ENCODE results near the gene HBM. TPM values are rescaled to one million over a fixed set of nuclear protein-coding genes. Genes with fewer than 3 reads are reported as not detected.
"Not testable (repeated sequence)": the region's sequence is repeated elsewhere in the genome, so short reads cannot be mapped to it uniquely, and the experiment has no call there.

Gene HBM
- total RNA-seq, 2 donors from 2014 or later: not detected

GRCh38 chr16:193441-193840 lies 27.7 kb downstream of the HBM start:
- WGBS: 92% methylated on average over 15 of the region's 15 CpGs
- DNase-seq (ENCODE audit: low spot score): no peak
- intact Hi-C loops (cut with DNase I): no loop called here

GRCh38 chr16:194516-194915 lies 28.7 kb downstream of the HBM start:
- intact Hi-C loops (cut with DNase I): no loop called here
- no peak for DNase-seq (ENCODE audit: low spot score)
- 96% methylated on average over 6 of the region's 6 CpGs for WGBS
- H3K9me3 ChIP-seq: no peaks in the 10 kb centered on the region
- H3K27me3 ChIP-seq (replicated peaks; ENCODE audit: insufficient read depth): no peaks in the 10 kb centered on the region
- no peak overlapping the region for H3K27ac ChIP-seq
- no peak overlapping the region for H3K4me3 ChIP-seq
- peaks cover 11 to 33% of the 10 kb centered on the region in 2 donors for H3K36me3 ChIP-seq
- H3K4me1 ChIP-seq (replicated peaks): no peaks in the 10 kb centered on the region
- no peak for TF ChIP-seq POLR2A (IDR thresholded peaks at IDR 0.05)
- TF ChIP-seq CTCF (IDR thresholded peaks at IDR 0.05): no peak
- no peak for TF ChIP-seq POLR2AphosphoS5 (IDR thresholded peaks at IDR 0.05)

More at GRCh38 chr16:193441-193840, 27.7 kb downstream of the HBM start:
- Histone ChIP-seq H3K27me3 (replicated peaks; ENCODE audit: insufficient read depth) (no peaks in the 10 kb centered on the region), H3K27ac (no peak overlapping the region), H3K4me1 (replicated peaks) (no peaks in the 10 kb centered on the region), H3K9me3 (no peaks in the 10 kb centered on the region), H3K4me3 (no peak overlapping the region), H3K36me3 (peaks cover 11 to 35% of the 10 kb centered on the region in 2 donors)
- TF ChIP-seq POLR2A (IDR thresholded peaks at IDR 0.05) (no peak), POLR2AphosphoS5 (IDR thresholded peaks at IDR 0.05) (no peak), CTCF (IDR thresholded peaks at IDR 0.05) (no peak)

GRCh38 chr16:200388-200787 lies 34.6 kb downstream of the HBM start:
- Histone ChIP-seq H3K4me3 (no peak overlapping the region), H3K27me3 (replicated peaks; ENCODE audit: insufficient read depth) (no peaks in the 10 kb centered on the region), H3K4me1 (replicated peaks) (no peaks in the 10 kb centered on the region), H3K27ac (no peak overlapping the region), H3K9me3 (no peaks in the 10 kb centered on the region), H3K36me3 (peaks cover 4 to 13% of the 10 kb centered on the region in 2 donors)
- DNase-seq (ENCODE audit: low spot score): no peak
- intact Hi-C loops (cut with DNase I): no loop called here
- TF ChIP-seq POLR2AphosphoS5 (IDR thresholded peaks at IDR 0.05): no peak
- TF ChIP-seq POLR2A (IDR thresholded peaks at IDR 0.05): no peak
- TF ChIP-seq CTCF (IDR thresholded peaks at IDR 0.05): no peak
- WGBS: 90% methylated on average over 5 of the region's 5 CpGs

- WGBS: 93% methylated on average over 3 of the region's 4 CpGs
- no peak overlapping the region for H3K27ac ChIP-seq
- DNase-seq (ENCODE audit: low spot score): no peak
- intact Hi-C loops (cut with DNase I): no loop called here
- no peaks in the 10 kb centered on the region for H3K4me1 ChIP-seq (replicated peaks)
- no peaks in the 10 kb centered on the region for H3K27me3 ChIP-seq (replicated peaks; ENCODE audit: insufficient read depth)
- H3K4me3 ChIP-seq: no peak overlapping the region
- no peaks in the 10 kb centered on the region for H3K9me3 ChIP-seq
- peaks cover 4 to 30% of the 10 kb centered on the region in 2 donors for H3K36me3 ChIP-seq
- TF ChIP-seq POLR2AphosphoS5 (IDR thresholded peaks at IDR 0.05) (no peak), CTCF (IDR thresholded peaks at IDR 0.05) (no peak), POLR2A (IDR thresholded peaks at IDR 0.05) (no peak)
Observed at GRCh38 chr16:203246-203645, 37.5 kb downstream of the HBM start.

- H3K9me3 ChIP-seq; H3K4me1 ChIP-seq (replicated peaks); H3K27ac ChIP-seq; DNase-seq (ENCODE audit: low spot score); H3K27me3 ChIP-seq (replicated peaks; ENCODE audit: insufficient read depth); H3K4me3 ChIP-seq; intact Hi-C loops (cut with DNase I): not testable (repeated sequence)
- H3K36me3 ChIP-seq: peaks cover 4 to 30% of the 10 kb centered on the region in 2 donors
- whole genome bisulfite sequencing: 95% methylated on average over 9 of the region's 9 CpGs
Observed at GRCh38 chr16:204046-204445, 38.3 kb downstream of the HBM start.

- intact Hi-C loops (cut with DNase I); H3K27me3 ChIP-seq (replicated peaks; ENCODE audit: insufficient read depth); H3K27ac ChIP-seq; H3K9me3 ChIP-seq; H3K4me1 ChIP-seq (replicated peaks); DNase-seq (ENCODE audit: low spot score); H3K4me3 ChIP-seq: not testable (repeated sequence)
- WGBS: 85% methylated on average over 4 of the region's 4 CpGs
- H3K36me3 ChIP-seq: peaks cover 4 to 27% of the 10 kb centered on the region in 2 donors
Observed at GRCh38 chr16:209359-209758, 43.6 kb downstream of the HBM start.

- H3K4me3 ChIP-seq; H3K27ac ChIP-seq; H3K27me3 ChIP-seq (replicated peaks; ENCODE audit: insufficient read depth); H3K36me3 ChIP-seq; H3K9me3 ChIP-seq; H3K4me1 ChIP-seq (replicated peaks); DNase-seq (ENCODE audit: low spot score); intact Hi-C loops (cut with DNase I): not testable (repeated sequence)
- 85% methylated on average over 14 of the region's 14 CpGs for WGBS
Observed at GRCh38 chr16:211631-212180, 45.9 kb downstream of the HBM start.
